Endothelial cell of umbilical vein (primary cell): ENCODE data around the gene NALCN. TPM values are rescaled to one million over a fixed set of nuclear protein-coding genes. Genes with fewer than 3 reads are reported as not detected.

Experiments used
- BruUV-seq: library from RNA; stranded (reverse); fragments of 400-500 nt; replicated peaks from 2 replicates; lab custom pipeline; 2021; lab: Mats Ljungman, UMichigan
- CTCF ChIA-PET: fragments of 300-600, 350-600 bp; sonication (Branson Sonifier 250); formaldehyde crosslinking; loops from one replicate; lab custom pipeline; 2021; ENCODE audit warnings: antibody characterized with exemption, inconsistent platforms; lab: Charles Lee
- POLR2A ChIA-PET: fragments of 300-600, 350-600 bp; sonication (Branson Sonifier 250); formaldehyde crosslinking; loops from one replicate; lab custom pipeline; 2021; ENCODE audit warnings: antibody characterized with exemption, inconsistent platforms; lab: Charles Lee
- DNase-seq: peaks from one replicate; pipeline ENCODE4 v3.0.0-alpha.2; 2011; ENCODE audit warnings: low read depth, low spot score
- FAIRE-seq: peaks from 2 replicates; lab custom pipeline; 2011; peaks lifted over from hg19 to GRCh38; lab: Jason Lieb, UNC
- H2AFZ ChIP-seq: 2 replicates; pipeline ENCODE4 v1.6.0; 2012; ENCODE audit warnings: low read depth, low read length, control low read depth, inconsistent platforms
- H3K27ac ChIP-seq: 2 replicates; pipeline ENCODE4 v1.5.1; 2011; ENCODE audit warnings: low read depth, mild to moderate bottlenecking, control low read depth, low read length, moderate library complexity; ENCODE audit not compliant: insufficient read depth
- H3K27me3 ChIP-seq, 2 experiments: 2 replicates each; pipeline versions ENCODE4 v1.6.0 to v1.6.1; 2011; ENCODE audit warnings: low read length in 2 of 2, mixed read lengths in 1 of 2; ENCODE audit not compliant: control insufficient read depth in 2 of 2, insufficient read depth in 2 of 2
- H3K36me3 ChIP-seq, 2 experiments: 2 replicates in 1 of 2; 3 replicates in 1 of 2; pipeline ENCODE4 v1.5.1; 2011; ENCODE audit warnings: low read length in 2 of 2, mild to moderate bottlenecking in 1 of 2, moderate library complexity in 1 of 2; ENCODE audit not compliant: control insufficient read depth in 2 of 2, insufficient read depth in 2 of 2; ENCODE audit errors: extremely low read depth in 1 of 2
- H3K4me1 ChIP-seq: 3 replicates; pipeline ENCODE4 v1.5.1; 2011; ENCODE audit warnings: mild to moderate bottlenecking, low read length; ENCODE audit not compliant: control insufficient read depth, insufficient read depth; ENCODE audit errors: extremely low read depth
- H3K4me2 ChIP-seq: 2 replicates; pipeline ENCODE4 v1.6.1; 2011; ENCODE audit warnings: low read length, control low read depth, mixed read lengths; ENCODE audit not compliant: insufficient read depth
- H3K4me3 ChIP-seq, 3 experiments: fragments of 200-600 bp in 1 of 3; sonication (generic), shearing (Covaris generic) in 1 of 3; replicated peaks in 1 of 3; 2 replicates each; pipeline ENCODE4 v1.5.1; 2011 to 2016; ENCODE audit warnings: control low read depth in 3 of 3, low read length in 3 of 3, mild to moderate bottlenecking in 2 of 3, inconsistent platforms in 1 of 3, low read depth in 1 of 3, moderate library complexity in 1 of 3; ENCODE audit not compliant: insufficient read depth in 1 of 3
- H3K79me2 ChIP-seq: 2 replicates; pipeline ENCODE4 v1.6.0; 2012; ENCODE audit warnings: low read length, inconsistent platforms; ENCODE audit not compliant: control insufficient read depth, insufficient read depth
- H3K9ac ChIP-seq: replicated peaks from 2 replicates; pipeline ENCODE3; 2011; ENCODE audit warnings: low read length, control low read depth; ENCODE audit not compliant: insufficient read depth; ENCODE audit errors: extremely low read depth
- H3K9me1 ChIP-seq: replicated peaks from 3 replicates; pipeline ENCODE4 v1.6.0; 2011; ENCODE audit warnings: mild to moderate bottlenecking, low read length; ENCODE audit not compliant: control insufficient read depth, insufficient read depth; ENCODE audit errors: extremely low read depth
- H3K9me3 ChIP-seq: replicated peaks from 2 replicates; pipeline ENCODE4 v1.5.1; 2012; ENCODE audit warnings: low read length, inconsistent platforms; ENCODE audit not compliant: control insufficient read depth, insufficient read depth
- H4K20me1 ChIP-seq: replicated peaks from 2 replicates; pipeline ENCODE3; 2011; ENCODE audit warnings: mild to moderate bottlenecking, low read length; ENCODE audit not compliant: control insufficient read depth, insufficient read depth; ENCODE audit errors: extremely low read depth
- EZH2 ChIP-seq: IDR thresholded peaks from 2 replicates; pipeline ENCODE4 v1.6.1; 2012; ENCODE audit warnings: borderline replicate concordance, low read depth, mild to moderate bottlenecking, moderate library complexity, low read length, inconsistent platforms; ENCODE audit not compliant: severe bottlenecking
- FOS ChIP-seq: IDR thresholded peaks from 2 replicates; pipeline ENCODE4 v1.6.1; 2011; ENCODE audit warnings: mild to moderate bottlenecking, low read length, moderate library complexity, borderline replicate concordance; ENCODE audit not compliant: insufficient read depth
- GATA2 ChIP-seq: IDR thresholded peaks from 2 replicates; pipeline ENCODE4 v1.7.0; 2011; ENCODE audit warnings: low read depth, mild to moderate bottlenecking, moderate library complexity, mixed read lengths, low read length; ENCODE audit not compliant: insufficient read length, insufficient read depth
- JUN ChIP-seq: IDR thresholded peaks from 2 replicates; pipeline ENCODE4 v1.6.1; 2011; ENCODE audit warnings: borderline replicate concordance, low read depth; ENCODE audit not compliant: insufficient read length, insufficient read depth
- MYC ChIP-seq: IDR thresholded peaks from one replicate; pipeline ENCODE4 v1.6.1; 2011; ENCODE audit warnings: mild to moderate bottlenecking, low read depth, low read length
- POLR2A ChIP-seq: IDR thresholded peaks from 2 replicates; pipeline ENCODE4 v1.6.1; 2012; ENCODE audit warnings: low read depth, mild to moderate bottlenecking, control low read depth, low read length
- POLR2AphosphoS5 ChIP-seq: IDR thresholded peaks from 2 replicates; pipeline ENCODE4 v1.6.1; 2012; ENCODE audit warnings: low read depth, mild to moderate bottlenecking, control low read depth, low read length, moderate library complexity; ENCODE audit not compliant: insufficient read depth
- dilution Hi-C: fragments of 300-500 bp; cut with MboI; formaldehyde crosslinking; loops from one replicate; pipeline ENCODE4 v1.15.0; 2019; ENCODE audit warnings: low sequenced_read_pairs; ENCODE audit not compliant: extremely low pct_ligation_motif_present
- intact Hi-C: fragments of 100-400 bp; cut with micrococcal nuclease; formaldehyde crosslinking; loops from one replicate; pipeline ENCODE4 v1.10.0; 2022
- polyA plus RNA-seq, 4 experiments: library from polyadenylated mRNA; depleted of rRNA in 3 of 4; stranded (reverse) in 3 of 4; unstranded in 1 of 4; fragments of >200 nt; gene quantifications; 2 replicates each; pipeline versions ENCODE4 v1.2.1 to v1.2.3, GENCODE V29; 2011 to 2012; ENCODE audit warnings: missing spikeins in 1 of 4
- total RNA-seq: library from RNA; stranded (reverse); gene quantifications from 2 replicates; pipeline ENCODE4 v1.2.3, GENCODE V29; 2021
- TF ChIP-seq, protein P1 (sequence below): IDR thresholded peaks from 2 replicates; pipeline ENCODE4 v1.6.1; 2011; ENCODE audit not compliant: insufficient read depth, insufficient read length
- TF ChIP-seq, protein P2 (sequence below), 2 donors: IDR thresholded peaks; 1 replicate in 1 of 2; 2 replicates in 1 of 2; pipeline ENCODE4 v1.5.1; 2011; ENCODE audit warnings: low read length in 2 of 2, mild to moderate bottlenecking in 2 of 2, moderate library complexity in 2 of 2, control low read depth in 1 of 2, inconsistent platforms in 1 of 2, low read depth in 1 of 2; ENCODE audit not compliant: insufficient read depth in 1 of 2; ENCODE audit errors: extremely low read depth in 1 of 2

Gene NALCN
- total and polyA plus RNA-seq, 2 donors (not counting 3 experiments of a cell fraction or from before 2014, with no cell fraction given) = 3.3 to 4.4 TPM

DNA sequence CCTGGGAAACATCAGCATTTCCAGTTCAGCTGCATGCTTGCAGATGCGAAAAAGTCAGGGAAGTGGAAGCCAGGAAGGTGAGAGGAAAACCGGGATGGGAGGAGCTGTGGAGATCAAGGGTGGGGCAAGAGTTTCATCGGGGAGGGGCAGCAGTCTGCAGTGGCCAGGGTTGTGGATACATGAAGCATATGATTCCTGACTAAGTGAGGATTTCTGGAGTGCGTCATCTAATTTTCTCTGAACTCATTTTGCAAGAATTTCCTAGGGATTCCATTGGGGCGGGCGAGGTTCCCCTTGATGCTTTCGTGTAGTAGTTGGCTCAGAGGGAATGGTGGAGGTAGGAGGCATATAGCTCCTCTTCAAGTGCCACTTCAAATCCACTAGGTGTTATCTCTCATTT is 397.6 kb downstream of the NALCN start:
- CTCF ChIA-PET = no interaction called here

DNA sequence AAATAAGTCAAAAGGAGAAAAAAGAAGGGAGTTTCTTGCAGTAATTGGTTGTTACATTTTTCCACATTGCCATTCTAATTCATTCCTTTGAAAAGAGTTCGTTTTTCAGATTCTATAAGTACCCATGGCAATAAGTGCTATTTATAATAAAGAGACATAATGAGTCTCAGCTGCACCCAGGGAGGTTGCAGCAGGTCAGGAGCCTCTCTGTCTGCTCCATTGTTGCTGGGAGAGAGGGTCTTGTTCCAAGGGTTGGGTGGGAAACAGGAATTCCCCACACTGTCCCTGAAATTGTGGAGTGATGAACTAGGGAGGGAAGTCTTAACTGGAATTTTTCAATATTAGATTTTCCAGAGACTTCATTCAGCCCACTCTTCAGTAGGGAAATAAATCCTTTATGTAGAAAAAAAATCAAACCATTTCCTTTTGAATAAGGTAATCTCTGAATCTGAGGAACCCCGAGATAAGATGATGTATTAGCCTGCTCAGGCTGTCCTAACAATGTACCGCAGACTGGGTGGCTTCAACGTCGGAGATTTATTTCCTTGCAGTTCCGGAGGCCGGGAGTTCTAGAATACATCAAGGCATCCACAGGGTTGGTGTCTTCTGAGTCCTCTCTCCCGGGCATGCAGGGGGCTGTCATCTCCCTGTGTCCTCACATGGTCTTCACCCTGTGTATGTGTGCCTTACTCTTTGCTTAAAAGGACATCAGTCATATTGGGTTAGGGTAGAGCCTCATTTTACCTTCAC is 399.0 kb downstream of the NALCN start:
- Histone ChIP-seq H3K9me1 (no peaks in the 10 kb centered on the region), H3K4me3 (no peak overlapping the region), H2AFZ (no peak overlapping the region), H3K27ac (no peak overlapping the region), H4K20me1 (no peaks in the 10 kb centered on the region), H3K9ac (no peak overlapping the region), H3K36me3 (no peaks in the 10 kb centered on the region), H3K79me2 (no peaks in the 10 kb centered on the region), H3K4me2 (no peak overlapping the region), H3K9me3 (no peaks in the 10 kb centered on the region), H3K27me3 (no peaks in the 10 kb centered on the region), H3K4me1 (no peaks in the 10 kb centered on the region)
- BruUV-seq = no TSS peak
- DNase-seq (no peak), FAIRE-seq (no peak)
- ChIA-PET POLR2A (no interaction called here), CTCF (no interaction called here)
- intact Hi-C loops = no loop called here
- dilution Hi-C loops = no loop called here
- TF ChIP-seq MYC (no peak), EZH2 (no peak), POLR2A (no peak), FOS (no peak), JUN (no peak), GATA2 (no peak), POLR2AphosphoS5 (no peak)
- TF ChIP-seq, protein P1, sequence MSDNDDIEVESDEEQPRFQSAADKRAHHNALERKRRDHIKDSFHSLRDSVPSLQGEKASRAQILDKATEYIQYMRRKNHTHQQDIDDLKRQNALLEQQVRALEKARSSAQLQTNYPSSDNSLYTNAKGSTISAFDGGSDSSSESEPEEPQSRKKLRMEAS = no peak
- TF ChIP-seq, protein P2, sequence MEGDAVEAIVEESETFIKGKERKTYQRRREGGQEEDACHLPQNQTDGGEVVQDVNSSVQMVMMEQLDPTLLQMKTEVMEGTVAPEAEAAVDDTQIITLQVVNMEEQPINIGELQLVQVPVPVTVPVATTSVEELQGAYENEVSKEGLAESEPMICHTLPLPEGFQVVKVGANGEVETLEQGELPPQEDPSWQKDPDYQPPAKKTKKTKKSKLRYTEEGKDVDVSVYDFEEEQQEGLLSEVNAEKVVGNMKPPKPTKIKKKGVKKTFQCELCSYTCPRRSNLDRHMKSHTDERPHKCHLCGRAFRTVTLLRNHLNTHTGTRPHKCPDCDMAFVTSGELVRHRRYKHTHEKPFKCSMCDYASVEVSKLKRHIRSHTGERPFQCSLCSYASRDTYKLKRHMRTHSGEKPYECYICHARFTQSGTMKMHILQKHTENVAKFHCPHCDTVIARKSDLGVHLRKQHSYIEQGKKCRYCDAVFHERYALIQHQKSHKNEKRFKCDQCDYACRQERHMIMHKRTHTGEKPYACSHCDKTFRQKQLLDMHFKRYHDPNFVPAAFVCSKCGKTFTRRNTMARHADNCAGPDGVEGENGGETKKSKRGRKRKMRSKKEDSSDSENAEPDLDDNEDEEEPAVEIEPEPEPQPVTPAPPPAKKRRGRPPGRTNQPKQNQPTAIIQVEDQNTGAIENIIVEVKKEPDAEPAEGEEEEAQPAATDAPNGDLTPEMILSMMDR (IDR thresholded peaks at IDR 0.05; ENCODE audit: extremely low read depth in 1 of 2, insufficient read depth in 1 of 2, low read depth in 1 of 2, low read length in 2 of 2) = no peak

More for the DNA sequence above, 397.6 kb downstream of the NALCN start:
- no TSS peak for BruUV-seq
- Histone ChIP-seq H3K4me1 (no peaks in the 10 kb centered on the region), H3K27me3 (no peaks in the 10 kb centered on the region), H3K9ac (no peak overlapping the region), H3K79me2 (no peaks in the 10 kb centered on the region), H3K4me2 (no peak overlapping the region), H3K4me3 (no peak overlapping the region), H4K20me1 (no peaks in the 10 kb centered on the region), H3K9me1 (no peaks in the 10 kb centered on the region), H3K27ac (no peak overlapping the region), H3K36me3 (no peaks in the 10 kb centered on the region), H3K9me3 (no peaks in the 10 kb centered on the region), H2AFZ (no peak overlapping the region)
- no peak for DNase-seq
- dilution Hi-C loops = no loop called here
- TF ChIP-seq POLR2AphosphoS5 (no peak), POLR2A (no peak)
- TF ChIP-seq, protein P2 (IDR thresholded peaks at IDR 0.05; ENCODE audit: extremely low read depth in 1 of 2, insufficient read depth in 1 of 2, low read depth in 1 of 2, low read length in 2 of 2) = no peak
- intact Hi-C loops = no loop called here
- POLR2A ChIA-PET = no interaction called here
- no peak for FAIRE-seq
